ENCODE data around the gene CYB5D1.

The CYB5D1 gene

DNA sequence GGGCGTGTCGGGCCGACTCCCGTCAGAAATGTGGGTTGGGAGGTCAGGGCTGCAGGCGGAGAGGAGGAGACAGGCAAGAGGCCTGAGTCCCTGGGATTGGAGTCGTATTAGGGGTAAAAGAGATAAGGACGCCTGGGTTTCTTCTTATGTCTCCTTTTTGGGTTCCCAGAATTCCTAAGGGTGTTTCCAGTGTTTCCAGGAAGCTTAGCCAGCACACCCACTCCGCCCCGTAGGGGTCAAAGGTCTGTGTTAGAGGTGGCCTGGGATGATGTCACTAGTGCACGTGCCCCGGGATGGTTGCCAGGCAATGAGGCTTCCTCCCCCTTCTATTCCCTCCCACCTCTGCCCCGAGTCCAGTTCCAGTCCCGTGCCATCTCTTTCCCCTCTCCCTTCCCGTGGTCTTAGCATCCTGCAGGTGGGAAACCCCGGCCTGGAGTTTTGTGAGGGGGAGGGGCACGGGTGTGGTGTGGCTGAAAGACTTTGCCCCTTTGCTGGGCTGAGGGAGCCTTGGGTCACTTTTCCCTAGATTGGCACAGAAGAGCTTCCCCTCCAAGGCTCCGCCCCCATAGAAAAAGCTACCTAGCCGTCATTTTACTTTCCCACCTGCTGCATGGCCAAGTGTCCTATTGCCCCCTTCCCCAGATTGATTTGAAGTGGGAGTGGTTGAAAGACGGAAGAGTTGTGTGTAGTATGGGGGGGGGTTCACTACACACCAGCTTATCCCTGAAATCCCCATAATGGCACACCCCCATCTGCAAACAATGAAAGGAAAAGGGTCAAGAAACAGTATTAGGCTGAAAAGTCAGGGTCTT, 21.0 kb upstream of the CYB5D1 start:
- POLR2A ChIA-PET: interaction anchor here (2.3 to 3.6 kb wide), 2 partner anchors 7 to 20 kb away, joined by 18 to 23 read pairs; partner anchors contain the start of gene NAA38
- H3K4me3 ChIP-seq (ENCODE audit: low read depth, low read length): peak overlapping the region; percentile 83
- TF ChIP-seq CTCF (IDR thresholded peaks at IDR 0.05; ENCODE audit: insufficient read depth, low read length, missing control alignments): no peak
- no peak for DNase-seq (ENCODE audit: low read depth, low spot score)
- CTCF ChIA-PET: interaction anchor here (0.9 to 3.0 kb wide), 9 partner anchors 9 to 283 kb away, joined by 3 to 18 read pairs (median 5); partner anchors contain the start of genes CYB5D1, NAA38 and TMEM88

DNA sequence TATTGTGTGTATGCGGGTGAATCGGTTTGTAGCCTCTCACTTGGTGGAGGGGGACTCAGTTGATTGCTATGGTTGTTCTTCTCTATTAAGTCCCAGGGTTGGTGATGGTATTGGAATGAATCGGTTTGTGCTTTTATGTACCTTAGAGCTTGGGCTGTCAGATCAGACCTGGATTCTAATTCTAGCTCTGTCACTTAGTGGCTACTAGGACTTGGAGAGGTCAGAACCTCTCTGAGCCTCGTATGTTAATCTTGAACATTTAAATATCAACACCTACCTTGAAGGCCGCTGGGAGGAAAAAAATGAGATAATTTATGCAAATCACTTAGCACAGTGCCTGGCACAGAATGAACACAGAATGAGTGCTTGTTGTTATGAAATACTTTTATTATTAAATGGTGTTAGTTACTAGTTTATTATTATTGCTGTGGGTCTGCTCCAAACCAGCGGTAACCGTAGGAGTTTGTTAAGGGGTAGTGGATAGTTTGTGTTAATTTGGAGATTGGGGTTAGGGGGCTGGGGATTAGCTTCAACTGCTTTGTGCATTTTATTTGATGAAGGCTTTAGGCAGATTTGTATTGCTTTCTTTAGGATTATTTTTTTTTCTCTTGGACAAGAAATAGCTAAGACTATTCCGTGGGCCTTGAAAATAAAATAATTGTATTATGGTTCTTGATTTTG, 20.3 kb upstream of the CYB5D1 start:
- CTCF ChIA-PET: interaction anchor here (0.9 to 3.0 kb wide), 11 partner anchors 13 to 282 kb away, joined by 3 to 16 read pairs (median 5); partner anchors contain the start of genes CYB5D1, NAA38 and TMEM88
- peak overlapping the region; percentile 83 for H3K4me3 ChIP-seq (ENCODE audit: low read depth, low read length)
- POLR2A ChIA-PET: interaction anchor here (3.6 kb wide), 1 partner anchor 19 kb away, joined by 23 read pairs; the partner anchor contains the start of gene NAA38
- no peak for DNase-seq (ENCODE audit: low read depth, low spot score)
- TF ChIP-seq CTCF (IDR thresholded peaks at IDR 0.05; ENCODE audit: insufficient read depth, low read length, missing control alignments): no peak

DNA sequence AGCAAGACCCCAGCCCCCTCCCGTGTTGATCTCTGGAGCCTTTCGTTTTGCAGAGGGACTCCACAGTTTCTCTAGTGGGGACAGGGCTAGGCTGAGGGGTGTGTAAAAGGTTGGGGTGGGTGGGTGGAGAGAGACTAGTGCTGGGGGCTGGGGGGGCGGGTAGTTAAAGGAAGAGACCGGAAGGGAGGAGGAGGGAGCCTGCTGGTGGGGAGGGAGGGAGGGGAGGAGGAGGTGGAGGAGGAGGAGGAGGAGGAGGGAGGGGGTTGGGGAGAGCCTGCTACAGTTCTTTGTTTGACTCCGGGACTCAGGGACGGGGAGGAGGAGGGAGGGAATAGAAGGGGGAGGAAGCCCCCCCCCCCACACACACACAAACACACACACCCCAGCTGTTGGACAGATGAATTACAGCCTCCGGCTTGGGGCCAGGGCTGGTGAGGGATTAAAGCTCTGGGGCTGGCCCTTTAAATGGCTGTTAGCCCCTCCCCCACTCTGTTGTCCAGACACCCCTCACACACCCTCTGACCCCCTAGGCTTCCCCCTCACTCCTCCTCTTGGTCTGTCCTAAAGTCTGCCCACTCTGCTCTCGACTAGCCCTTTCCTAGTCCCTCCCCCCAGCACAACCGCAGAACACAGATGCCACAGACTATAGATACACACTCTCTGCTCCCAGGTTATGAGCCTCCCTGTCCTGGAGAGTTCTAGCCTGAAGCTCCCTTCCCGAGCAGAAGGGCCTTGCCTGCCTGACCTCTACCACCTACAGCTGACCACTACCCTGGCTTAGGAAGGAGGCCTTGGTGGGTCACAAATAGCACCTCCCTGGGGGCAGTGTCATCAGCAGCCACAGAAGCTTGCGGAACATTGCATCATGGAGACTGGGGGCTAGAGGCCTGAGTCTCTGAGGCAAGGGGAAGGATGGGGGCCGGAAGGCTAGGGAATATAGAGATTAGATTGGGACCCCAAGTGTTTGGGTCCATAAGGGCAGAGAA, 19.4 kb upstream of the CYB5D1 start:
- POLR2A ChIA-PET: interaction anchor here (3.6 kb wide), 1 partner anchor 18 kb away, joined by 23 read pairs; the partner anchor contains the start of gene NAA38
- no peak for TF ChIP-seq CTCF (IDR thresholded peaks at IDR 0.05; ENCODE audit: insufficient read depth, low read length, missing control alignments)
- no peak for DNase-seq (ENCODE audit: low read depth, low spot score)
- CTCF ChIA-PET: interaction anchor here (0.7 to 3.0 kb wide), 10 partner anchors 12 to 281 kb away, joined by 3 to 16 read pairs (median 6); partner anchors contain the start of genes CYB5D1, NAA38 and TMEM88
- peak overlapping the region; percentile 83 for H3K4me3 ChIP-seq (ENCODE audit: low read depth, low read length)

- no peak for TF ChIP-seq CTCF (IDR thresholded peaks at IDR 0.05; ENCODE audit: insufficient read depth, low read length, missing control alignments)
- no peak for DNase-seq (ENCODE audit: low read depth, low spot score)
- ChIA-PET POLR2A (no interaction called here), CTCF (interaction anchor here (0.7 to 3.0 kb wide), 6 partner anchors 11 to 202 kb away, joined by 3 to 16 read pairs (median 5); partner anchors contain the start of genes CYB5D1, NAA38 and TMEM88)
- peak overlapping the region; percentile 83 for H3K4me3 ChIP-seq (ENCODE audit: low read depth, low read length)
Observed at GRCh38 chr17:7839190-7839875, 18.5 kb upstream of the CYB5D1 start.

DNA sequence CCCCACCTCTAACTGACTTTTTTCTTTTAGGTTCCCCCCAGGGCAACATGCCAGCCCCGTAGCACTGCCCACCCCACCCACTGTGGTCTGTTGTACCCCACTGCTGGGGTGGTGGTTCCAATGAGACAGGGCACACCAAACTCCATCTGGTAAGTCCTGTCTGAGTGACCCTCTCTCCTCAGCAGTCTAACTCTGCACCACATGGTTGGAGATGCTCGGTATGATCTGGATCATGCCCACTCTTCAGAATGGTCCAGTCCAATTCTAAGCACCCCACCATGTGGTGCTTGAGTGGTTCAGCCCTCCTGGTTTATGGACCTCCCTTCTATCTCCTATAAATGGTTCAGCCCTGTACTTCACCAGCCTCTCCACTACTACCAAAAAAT, 17.9 kb upstream of the CYB5D1 start:
- POLR2A ChIA-PET: no interaction called here

More for the DNA sequence above, 17.9 kb upstream of the CYB5D1 start:
- CTCF ChIA-PET: interaction anchor here (1.2 to 7.0 kb wide), 5 partner anchors 11 to 152 kb away, joined by 3 to 36 read pairs (median 9); partner anchors contain the start of genes CYB5D1, NAA38, TMEM88 and TP53
- no peak for TF ChIP-seq CTCF (IDR thresholded peaks at IDR 0.05; ENCODE audit: insufficient read depth, low read length, missing control alignments)
- no peak for DNase-seq (ENCODE audit: low read depth, low spot score)
- H3K4me3 ChIP-seq (ENCODE audit: low read depth, low read length): no peak overlapping the region

All from AG04449 (cell line).